GM12892 (cell line): ENCODE results near the gene ANKRD31.

ENCODE experiments used
- DNase-seq: peaks from one replicate; pipeline ENCODE4 v3.0.0; 2011; ENCODE audit not compliant: insufficient read length
- FAIRE-seq: peaks from 2 replicates; lab custom pipeline; 2011; peaks lifted over from hg19 to GRCh38; lab: Jason Lieb, UNC
- POLR2A ChIP-seq: IDR thresholded peaks from 2 replicates; pipeline ENCODE4 v1.6.1; 2011; ENCODE audit warnings: low read depth, low read length, control low read depth
- POLR2AphosphoS5 ChIP-seq: IDR thresholded peaks from 2 replicates; pipeline ENCODE4 v1.6.1; 2011; ENCODE audit warnings: low read depth, low read length, control low read depth
- TAF1 ChIP-seq: IDR thresholded peaks from 2 replicates; pipeline ENCODE4 v1.6.1; 2011; ENCODE audit warnings: low read depth, mild to moderate bottlenecking, control low read depth, low read length, borderline replicate concordance

The ANKRD31 gene

DNA sequence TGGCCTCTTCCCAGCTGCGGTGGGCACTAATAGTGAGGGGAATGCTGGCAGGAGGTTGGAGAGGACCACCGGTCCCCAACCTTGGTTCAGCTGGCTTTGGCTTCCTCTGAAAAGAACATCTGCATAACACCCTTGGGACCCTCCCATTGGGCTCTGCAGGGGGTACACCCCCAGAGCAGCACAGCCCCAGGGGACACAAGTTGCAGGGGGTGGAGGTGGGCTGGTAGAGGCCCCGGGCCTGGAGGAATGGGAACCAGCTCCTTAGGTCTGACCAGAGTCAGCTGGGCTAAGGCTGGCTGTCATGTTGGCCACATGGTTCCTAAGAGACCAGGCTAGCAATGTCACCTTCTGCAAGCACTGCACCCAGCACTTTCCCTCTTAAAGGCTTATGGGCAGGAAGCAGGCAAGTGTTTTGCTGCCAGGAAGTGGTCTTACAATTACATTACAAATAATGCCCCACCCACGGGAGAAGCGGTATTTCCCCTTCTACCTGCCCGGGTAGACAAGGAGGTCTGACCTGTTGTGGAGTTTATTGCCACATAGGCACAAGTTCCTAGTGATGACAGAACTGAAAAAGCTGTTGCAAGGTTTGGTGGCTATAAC, 202.4 kb downstream of the ANKRD31 start:
- TF ChIP-seq TAF1: no peak
- TF ChIP-seq POLR2AphosphoS5: no peak
- TF ChIP-seq POLR2A: no peak
- FAIRE-seq (no peak), DNase-seq (no peak)

GRCh38 chr5:75031366-75031765, 205.3 kb downstream of the ANKRD31 start:
- no peak for DNase-seq
- TF ChIP-seq POLR2AphosphoS5 (no peak), TAF1 (no peak), POLR2A (no peak)
- no peak for FAIRE-seq

GRCh38 chr5:75028090-75028489, 208.6 kb downstream of the ANKRD31 start:
- FAIRE-seq (no peak), DNase-seq (no peak)
- TF ChIP-seq POLR2A (no peak), POLR2AphosphoS5 (no peak), TAF1 (no peak)

GRCh38 chr5:75023368-75024159, 213.1 kb downstream of the ANKRD31 start:
- TF ChIP-seq TAF1 (no peak), POLR2AphosphoS5 (no peak), POLR2A (no peak)
- DNase-seq: no peak
- FAIRE-seq: no peak

DNA sequence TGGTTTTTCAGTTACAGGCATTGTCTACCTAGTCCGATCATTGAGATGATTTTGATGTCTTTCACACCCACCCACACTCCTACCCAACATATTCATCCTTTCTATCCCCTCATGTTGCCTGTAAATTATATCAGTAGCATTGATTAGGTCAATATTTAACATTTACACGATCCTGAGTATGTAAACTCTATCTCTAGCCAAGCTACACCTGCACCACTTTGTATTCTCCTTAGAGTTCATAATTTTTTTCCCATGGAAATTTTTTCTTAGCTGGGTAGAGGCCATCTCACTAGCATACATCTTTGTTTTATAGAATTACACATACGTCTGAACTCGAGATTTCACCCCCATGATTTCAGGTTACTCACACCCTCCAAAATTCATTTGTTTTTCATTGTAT, 214.9 kb downstream of the ANKRD31 start:
- FAIRE-seq (no peak), DNase-seq (no peak)
- TF ChIP-seq POLR2A: no peak

DNA sequence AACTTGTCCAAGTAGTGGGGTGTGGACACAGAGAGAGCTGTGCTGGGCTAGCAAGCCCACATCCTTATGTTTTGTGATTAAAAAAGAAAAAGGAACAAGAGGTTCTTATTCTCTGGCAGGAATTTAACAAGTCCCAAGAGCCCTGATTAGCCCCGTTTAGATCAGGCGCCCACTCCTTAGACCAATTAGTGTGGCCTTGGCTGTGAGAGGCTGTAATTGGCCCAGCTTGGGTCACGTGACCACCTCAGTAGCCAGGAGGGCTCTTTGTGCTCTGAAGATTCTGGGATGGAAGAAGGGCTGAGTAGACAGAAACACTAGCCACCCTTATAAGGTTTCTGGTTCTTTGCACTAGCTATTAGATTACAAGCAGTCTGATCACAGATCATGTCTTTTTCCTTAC, 215.5 kb downstream of the ANKRD31 start:
- FAIRE-seq: no peak
- TF ChIP-seq POLR2AphosphoS5 (no peak), TAF1 (no peak), POLR2A (no peak)
- DNase-seq: no peak

DNA sequence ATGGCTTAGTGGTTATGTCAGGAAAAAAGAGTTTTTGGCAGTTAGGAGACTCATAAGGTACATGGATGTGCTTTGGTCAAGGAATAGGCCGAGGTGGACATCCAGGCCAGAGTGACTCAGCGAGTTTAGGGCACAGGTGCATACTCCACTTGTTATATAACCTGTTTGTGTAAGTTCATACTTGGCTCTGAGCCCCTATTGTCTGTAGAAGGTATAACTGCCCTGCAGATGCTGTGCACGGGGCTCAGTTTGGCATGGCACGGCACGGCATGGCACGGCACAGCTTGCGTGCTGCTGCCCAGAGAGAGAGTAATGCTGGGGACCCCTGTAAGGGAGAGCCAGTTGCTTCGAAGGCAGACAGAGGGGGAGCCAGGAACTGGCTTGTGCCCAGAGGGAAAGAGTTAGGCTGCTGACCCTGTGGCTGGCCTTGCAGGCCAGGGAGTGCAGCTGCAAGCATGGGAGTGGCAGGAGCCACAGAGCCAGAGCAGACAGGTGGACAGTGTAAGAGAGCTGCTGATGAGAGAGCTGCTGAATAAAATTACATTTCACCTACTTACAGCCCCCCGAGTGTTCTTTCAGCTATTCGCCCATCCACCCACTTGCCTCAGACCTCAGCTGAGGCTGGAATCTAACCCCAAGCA, 216.5 kb downstream of the ANKRD31 start:
- TF ChIP-seq POLR2A (no peak), TAF1 (no peak), POLR2AphosphoS5 (no peak)
- DNase-seq (no peak), FAIRE-seq (no peak)

- DNase-seq: no peak
- TF ChIP-seq POLR2AphosphoS5: no peak
- no peak for TF ChIP-seq TAF1
- TF ChIP-seq POLR2A: no peak
- FAIRE-seq: no peak
Observed at GRCh38 chr5:75018805-75019587, 217.7 kb downstream of the ANKRD31 start.
